Tibial nerve (tissue), 4 donors: ENCODE results near the gene EGFR.

Experiments used
- EP300 ChIP-seq, 2 donors: sonication (generic); formaldehyde crosslinking; IDR thresholded peaks; one replicate each; pipeline ENCODE4 v1.6.1; 2017; ENCODE audit warnings: antibody characterized with exemption in 2 of 2, mild to moderate bottlenecking in 1 of 2
- POLR2A ChIP-seq, 2 donors: fragments of 450-650 bp; IDR thresholded peaks; one replicate each; pipeline ENCODE4 v1.6.1; 2017; ENCODE audit warnings: antibody characterized with exemption in 2 of 2, mild to moderate bottlenecking in 2 of 2, moderate library complexity in 2 of 2
- TF ChIP-seq, protein P1 (sequence below), 5 experiments: fragments of 200-600 bp in 3 of 5; fragments of 450-650 bp in 2 of 5; sonication (generic) in 3 of 5; IDR thresholded peaks; one replicate each; pipeline ENCODE4 v1.5.1; 2016 to 2019; ENCODE audit warnings: antibody characterized with exemption in 5 of 5, mild to moderate bottlenecking in 3 of 5, moderate library complexity in 2 of 5

DNA sequence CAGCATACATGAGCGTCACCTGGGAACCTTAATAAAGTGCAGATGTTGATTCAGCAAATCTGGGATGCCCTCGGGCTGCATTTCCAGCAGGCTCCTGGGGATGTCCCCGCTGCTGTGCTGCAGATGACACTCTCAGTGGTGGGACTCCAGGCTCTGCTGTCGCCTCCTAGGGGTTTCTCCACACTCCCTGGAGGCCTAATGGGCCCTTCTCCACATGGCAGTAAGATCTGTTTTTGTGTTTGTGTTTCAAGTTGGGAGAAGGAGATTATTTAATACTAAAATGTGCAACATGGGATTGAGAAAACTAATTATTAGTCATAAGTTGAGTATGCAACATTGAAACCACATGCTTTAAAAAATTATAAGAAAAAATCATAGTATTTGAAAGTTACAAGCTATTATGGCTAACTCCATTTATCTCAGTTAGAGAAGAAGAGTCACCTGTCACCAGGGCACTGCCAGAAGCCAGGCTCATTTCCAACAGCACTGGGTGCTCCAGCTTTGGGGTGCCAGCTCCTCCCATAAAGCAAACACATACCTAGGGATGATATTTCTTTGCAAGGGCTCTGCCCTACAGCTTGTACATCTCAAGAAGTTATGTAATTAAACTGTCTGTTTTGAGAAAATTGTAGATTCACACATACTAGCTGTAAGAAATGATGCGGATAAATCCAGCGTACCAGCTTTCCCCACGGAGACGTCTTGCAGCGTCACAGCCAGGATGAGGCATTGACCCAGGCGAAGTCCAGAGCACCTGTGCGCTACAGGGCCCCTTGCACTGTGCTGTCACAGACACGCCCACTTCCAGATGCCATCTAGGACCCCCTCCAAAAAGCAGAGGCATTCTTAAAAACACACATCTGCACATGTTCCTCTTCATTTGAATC lies 106.4 kb downstream of the EGFR start:
- TF ChIP-seq, protein P1, sequence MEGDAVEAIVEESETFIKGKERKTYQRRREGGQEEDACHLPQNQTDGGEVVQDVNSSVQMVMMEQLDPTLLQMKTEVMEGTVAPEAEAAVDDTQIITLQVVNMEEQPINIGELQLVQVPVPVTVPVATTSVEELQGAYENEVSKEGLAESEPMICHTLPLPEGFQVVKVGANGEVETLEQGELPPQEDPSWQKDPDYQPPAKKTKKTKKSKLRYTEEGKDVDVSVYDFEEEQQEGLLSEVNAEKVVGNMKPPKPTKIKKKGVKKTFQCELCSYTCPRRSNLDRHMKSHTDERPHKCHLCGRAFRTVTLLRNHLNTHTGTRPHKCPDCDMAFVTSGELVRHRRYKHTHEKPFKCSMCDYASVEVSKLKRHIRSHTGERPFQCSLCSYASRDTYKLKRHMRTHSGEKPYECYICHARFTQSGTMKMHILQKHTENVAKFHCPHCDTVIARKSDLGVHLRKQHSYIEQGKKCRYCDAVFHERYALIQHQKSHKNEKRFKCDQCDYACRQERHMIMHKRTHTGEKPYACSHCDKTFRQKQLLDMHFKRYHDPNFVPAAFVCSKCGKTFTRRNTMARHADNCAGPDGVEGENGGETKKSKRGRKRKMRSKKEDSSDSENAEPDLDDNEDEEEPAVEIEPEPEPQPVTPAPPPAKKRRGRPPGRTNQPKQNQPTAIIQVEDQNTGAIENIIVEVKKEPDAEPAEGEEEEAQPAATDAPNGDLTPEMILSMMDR (IDR thresholded peaks at IDR 0.05), result no peak
- TF ChIP-seq POLR2A (IDR thresholded peaks at IDR 0.05) (no peak), EP300 (IDR thresholded peaks at IDR 0.05) (no peak)
